ENCODE measurements around the gene DND1.
A peak's percentile ranks its signal among the peaks of the same experiment; 100 is the strongest.
"Not testable (repeated sequence)": the region's sequence is repeated elsewhere in the genome, so short reads cannot be mapped to it uniquely, and the experiment has no call there.

DND1 gene

DNA sequence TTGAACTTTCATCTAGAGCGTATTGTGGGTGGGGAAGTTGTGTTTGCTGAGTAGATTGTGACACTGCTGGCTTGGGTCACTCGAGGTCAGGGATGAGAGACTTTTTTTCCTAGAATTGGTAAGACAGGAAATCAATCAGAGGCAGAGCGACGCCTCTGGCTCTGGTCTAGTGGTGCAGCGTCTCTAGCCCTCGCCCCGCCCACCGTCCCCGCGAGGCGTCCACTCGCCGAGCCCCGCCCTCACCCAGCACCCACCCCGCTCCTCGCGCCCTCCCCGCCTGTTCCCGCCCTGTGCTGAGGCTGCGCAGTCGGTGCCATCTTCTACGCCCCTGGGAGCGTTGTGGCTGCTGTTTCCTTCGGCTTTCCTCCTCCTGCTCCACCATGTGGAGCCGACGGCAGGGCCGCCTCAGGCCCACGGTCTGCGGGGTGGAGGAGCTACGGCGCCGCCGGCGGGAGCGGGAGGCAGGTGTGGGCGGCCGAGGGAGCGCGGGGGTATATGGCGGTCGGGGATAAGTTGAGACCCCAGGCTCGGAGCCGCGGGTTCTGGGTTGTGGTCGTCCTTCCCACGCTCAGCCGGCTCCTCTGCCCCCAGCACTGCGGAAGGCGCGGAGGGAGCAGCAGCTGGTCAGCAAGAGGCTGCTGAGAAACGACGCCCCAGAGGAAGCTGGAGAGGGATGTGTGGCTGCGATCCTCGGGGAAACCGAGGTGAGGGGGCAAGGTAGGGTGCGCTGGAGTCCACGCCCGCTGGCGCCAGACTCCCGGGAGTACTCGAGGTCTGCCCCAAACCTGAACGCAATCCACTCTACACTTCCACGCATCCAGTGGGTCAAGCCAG lies 34.0 kb downstream of the DND1 start, which contains the start of gene TMCO6:
TSS of gene TMCO6 (plus strand) at position 304 of the 834 bp plus-strand sequence. CDS start at position 381, 77 bp downstream.
- Histone ChIP-seq H3K27ac (peak within 1 kb of the TSS; percentile 81 to 88), H3K4me3 (peak within 1 kb of the TSS; percentile 81)
- peak; percentile 97 for DNase-seq (ENCODE audit: low spot score)
- TF ChIP-seq, protein P1, sequence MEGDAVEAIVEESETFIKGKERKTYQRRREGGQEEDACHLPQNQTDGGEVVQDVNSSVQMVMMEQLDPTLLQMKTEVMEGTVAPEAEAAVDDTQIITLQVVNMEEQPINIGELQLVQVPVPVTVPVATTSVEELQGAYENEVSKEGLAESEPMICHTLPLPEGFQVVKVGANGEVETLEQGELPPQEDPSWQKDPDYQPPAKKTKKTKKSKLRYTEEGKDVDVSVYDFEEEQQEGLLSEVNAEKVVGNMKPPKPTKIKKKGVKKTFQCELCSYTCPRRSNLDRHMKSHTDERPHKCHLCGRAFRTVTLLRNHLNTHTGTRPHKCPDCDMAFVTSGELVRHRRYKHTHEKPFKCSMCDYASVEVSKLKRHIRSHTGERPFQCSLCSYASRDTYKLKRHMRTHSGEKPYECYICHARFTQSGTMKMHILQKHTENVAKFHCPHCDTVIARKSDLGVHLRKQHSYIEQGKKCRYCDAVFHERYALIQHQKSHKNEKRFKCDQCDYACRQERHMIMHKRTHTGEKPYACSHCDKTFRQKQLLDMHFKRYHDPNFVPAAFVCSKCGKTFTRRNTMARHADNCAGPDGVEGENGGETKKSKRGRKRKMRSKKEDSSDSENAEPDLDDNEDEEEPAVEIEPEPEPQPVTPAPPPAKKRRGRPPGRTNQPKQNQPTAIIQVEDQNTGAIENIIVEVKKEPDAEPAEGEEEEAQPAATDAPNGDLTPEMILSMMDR (IDR thresholded peaks at IDR 0.05) = peak; percentile 51

GRCh38 chr5:140638898-140639147 lies 34.6 kb downstream of the DND1 start:
- peak overlapping the region; percentile 81 for H3K4me3 ChIP-seq

DNA sequence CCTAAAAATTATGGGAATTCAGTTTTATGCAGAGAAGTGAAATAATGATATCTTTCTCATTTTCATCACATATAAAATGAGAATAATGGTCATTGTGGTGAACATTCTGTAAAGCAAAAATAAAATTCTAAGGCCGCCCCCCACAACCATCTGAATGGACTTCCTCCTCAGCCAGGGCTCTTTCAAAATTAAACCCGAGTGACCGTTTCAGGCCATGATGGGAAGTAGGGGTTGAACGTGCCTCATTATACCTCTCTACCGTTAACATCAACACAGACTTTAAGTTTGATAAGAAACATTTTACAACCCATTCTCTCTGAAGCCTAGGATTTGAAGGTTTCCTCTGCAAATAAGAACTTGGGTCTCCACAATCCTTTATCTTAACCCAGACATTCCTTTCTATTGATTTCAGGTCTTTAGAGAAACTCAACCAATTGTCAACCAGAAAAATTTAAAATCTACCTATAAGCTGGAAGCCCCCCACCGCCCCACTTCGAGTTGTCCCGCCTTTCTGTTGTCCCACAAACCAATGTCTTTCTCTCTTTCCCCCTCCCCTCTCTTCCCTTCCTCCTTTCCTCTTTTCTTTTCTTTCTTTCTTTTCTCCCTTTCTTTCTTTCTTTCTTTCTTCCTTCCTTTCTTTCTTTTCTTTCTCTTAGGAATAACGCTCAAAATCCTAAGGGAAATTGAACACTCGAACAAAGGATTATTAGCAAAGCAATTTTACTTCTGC lies 35.8 kb downstream of the DND1 start:
- Histone ChIP-seq H3K4me3 (no peak overlapping the region), H3K27ac (no peak overlapping the region)
- no peak for DNase-seq (ENCODE audit: low spot score)
- TF ChIP-seq, protein P1 (IDR thresholded peaks at IDR 0.05) = no peak

More at GRCh38 chr5:140638898-140639147, 34.6 kb downstream of the DND1 start:
- not testable (repeated sequence) for DNase-seq (ENCODE audit: low spot score)
- H3K27ac ChIP-seq = peak overlapping the region; percentile 81 to 88

DNA sequence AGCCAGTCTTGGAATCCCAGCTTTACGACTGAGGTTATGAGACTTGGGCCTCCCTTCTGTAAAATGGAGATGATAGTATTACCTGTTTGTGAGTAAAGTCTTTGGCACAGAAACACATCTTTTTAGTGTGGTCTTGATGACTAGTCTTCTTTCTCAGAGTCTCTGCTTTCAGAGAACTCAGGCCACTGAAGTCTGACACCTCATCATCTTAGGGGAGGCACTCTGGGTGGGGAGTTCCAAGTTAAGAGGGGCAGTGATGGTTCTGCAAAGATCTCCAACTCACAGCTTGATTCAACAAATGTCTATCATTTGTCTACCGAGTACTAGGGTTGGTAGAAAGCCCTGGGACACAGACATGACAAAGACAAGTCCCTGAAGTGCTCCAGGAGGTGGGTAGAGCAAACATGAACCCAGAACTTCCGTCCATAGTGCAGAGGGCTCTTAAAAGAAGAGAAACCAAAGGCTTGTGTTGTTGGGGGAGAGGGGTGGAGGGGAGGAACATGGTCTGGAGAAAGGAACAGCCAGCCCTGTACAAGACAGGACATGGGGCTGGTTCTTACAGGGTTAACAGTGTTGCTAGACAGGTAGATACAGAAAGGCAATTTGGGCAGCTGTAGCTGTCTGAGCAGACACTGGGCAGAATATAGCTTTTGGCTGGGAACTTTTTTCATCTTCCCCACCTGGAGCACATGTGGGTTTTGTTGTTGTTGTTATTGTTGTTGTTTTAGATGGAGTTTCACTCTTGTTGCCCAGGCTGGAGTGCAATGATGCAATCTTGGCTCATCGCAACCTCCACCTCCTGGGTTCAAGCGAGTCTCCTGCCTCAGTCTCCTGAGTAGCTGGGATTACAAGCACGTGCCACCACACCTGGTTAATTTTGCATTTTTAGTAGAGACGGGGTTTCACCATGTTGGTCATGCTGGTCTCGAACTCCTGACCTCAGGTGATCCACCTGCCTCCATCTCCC lies 37.8 kb downstream of the DND1 start:
- H3K4me3 ChIP-seq = no peak overlapping the region
- TF ChIP-seq, protein P1 (IDR thresholded peaks at IDR 0.05) = no peak
- DNase-seq (ENCODE audit: low spot score) = no peak
- no peak overlapping the region for H3K27ac ChIP-seq

DNA sequence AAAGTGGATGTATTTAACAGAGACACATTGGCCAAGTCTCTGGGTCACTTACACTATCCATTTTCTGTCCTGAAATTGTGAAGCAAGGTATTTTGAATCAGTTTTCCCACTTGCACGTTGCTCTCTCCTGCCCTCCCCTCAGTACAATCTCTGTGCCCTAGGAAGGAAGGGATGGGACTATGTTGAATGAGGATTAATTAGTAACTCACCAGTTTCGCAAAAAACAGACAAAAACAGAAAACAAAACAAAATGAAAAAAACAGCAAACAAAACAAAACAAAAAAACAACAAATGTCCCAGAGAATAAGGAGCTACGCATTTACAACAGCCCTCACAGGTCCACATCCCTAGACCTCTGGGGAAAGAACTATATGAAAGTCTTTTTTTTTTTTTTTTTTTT lies 39.3 kb downstream of the DND1 start:
- Histone ChIP-seq H3K4me3 (no peak overlapping the region), H3K27ac (no peak overlapping the region)
- no peak for DNase-seq (ENCODE audit: low spot score)
- TF ChIP-seq, protein P1 (IDR thresholded peaks at IDR 0.05) = no peak

- Histone ChIP-seq H3K27ac (peak overlapping the region; percentile 60 to 81), H3K4me3 (peak overlapping the region; percentile 74)
- TF ChIP-seq, protein P1 (IDR thresholded peaks at IDR 0.05) = no peak
- no peak for DNase-seq (ENCODE audit: low spot score)
These were observed 39.9 kb downstream of the DND1 start for GRCh38 chr5:140633501-140633900.

DNA sequence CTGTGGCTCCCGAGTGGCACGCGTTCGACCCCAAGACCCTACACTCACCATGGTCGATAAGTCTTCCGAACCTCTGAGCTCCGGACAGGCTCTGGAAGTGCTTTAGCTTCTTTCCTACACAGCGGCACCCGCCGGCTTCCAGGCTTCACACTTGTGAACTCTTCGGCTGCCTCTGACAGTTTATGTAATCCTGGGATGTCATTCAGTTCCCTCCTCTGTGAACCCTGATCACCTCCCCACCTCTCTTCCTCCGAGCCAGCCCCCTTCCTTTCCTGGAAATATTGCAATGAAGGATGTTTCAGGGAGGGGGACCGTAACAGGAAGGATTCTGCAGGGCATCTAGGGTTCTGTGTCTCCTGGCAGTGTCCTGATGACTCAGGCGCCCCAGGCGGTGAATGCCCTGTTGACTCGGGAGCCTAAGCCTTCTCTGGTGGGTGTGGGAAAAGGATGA lies 40.3 kb downstream of the DND1 start, which contains the start of gene CD14:
TSS of gene CD14 (minus strand) at position 155 of the 451 bp plus-strand sequence. CDS start at position 51, 104 bp downstream.
- Histone ChIP-seq H3K4me3 (peak within 1 kb of the TSS; percentile 74), H3K27ac (peak within 1 kb of the TSS; percentile 60 to 81)
- TF ChIP-seq, protein P1 (IDR thresholded peaks at IDR 0.05) = no peak
- peak; percentile 80 for DNase-seq (ENCODE audit: low spot score)

Measured in coronary artery (tissue), 2 donors.